OCI-LY1 (cell line): ENCODE results near the gene TMEM131.

Experiments used
- H2AFZ ChIP-seq: fragments of 200-600 bp; sonication (generic), shearing (Covaris generic); 2 replicates; pipeline ENCODE4 v1.6.0; 2014; ENCODE audit warnings: antibody characterized with exemption, mild to moderate bottlenecking, low read length
- H3F3A ChIP-seq: fragments of 200-600 bp; sonication (generic), shearing (Covaris generic); 2 replicates; pipeline ENCODE4 v1.6.0; 2014; ENCODE audit warnings: mild to moderate bottlenecking, antibody characterized with exemption, low read length, moderate library complexity; ENCODE audit not compliant: insufficient read depth
- H3K27ac ChIP-seq: fragments of 200-600 bp; sonication (generic); 2 replicates; pipeline ENCODE4 v1.5.1; 2014; ENCODE audit warnings: low read length, mixed run types, mild to moderate bottlenecking, low read depth; ENCODE audit not compliant: poor library complexity, severe bottlenecking
- H3K27me3 ChIP-seq: fragments of 200-600 bp; sonication (generic); 2 replicates; pipeline ENCODE4 v1.6.0; 2014; ENCODE audit warnings: antibody characterized with exemption, mild to moderate bottlenecking, low read length, moderate library complexity; ENCODE audit not compliant: insufficient read depth
- H3K36me3 ChIP-seq: fragments of 200-600 bp; sonication (generic); 2 replicates; pipeline ENCODE4 v1.6.1; 2014; ENCODE audit warnings: mild to moderate bottlenecking, antibody characterized with exemption, low read length, moderate library complexity, mixed read lengths; ENCODE audit not compliant: insufficient read depth
- H3K4me1 ChIP-seq: fragments of 200-600 bp; sonication (generic); 2 replicates; pipeline ENCODE4 v1.5.1; 2014; ENCODE audit warnings: mild to moderate bottlenecking, low read length, moderate library complexity; ENCODE audit not compliant: insufficient read depth, severe bottlenecking
- H3K4me2 ChIP-seq: fragments of 200-600 bp; sonication (generic), shearing (Covaris generic); 2 replicates; pipeline ENCODE4 v1.6.1; 2014; ENCODE audit warnings: low read length
- H3K4me3 ChIP-seq: fragments of 200-600 bp; sonication (generic); 2 replicates; pipeline ENCODE4 v1.5.1; 2014; ENCODE audit warnings: low read length, low read depth, mild to moderate bottlenecking, mixed read lengths; ENCODE audit not compliant: poor library complexity, severe bottlenecking
- H3K79me2 ChIP-seq: fragments of 200-600 bp; shearing (Covaris generic); 2 replicates; pipeline ENCODE4 v1.6.1; 2016; ENCODE audit warnings: mixed run types, low read length, mixed read lengths; ENCODE audit not compliant: insufficient read depth
- H3K9ac ChIP-seq: fragments of 200-600 bp; sonication (generic), shearing (Covaris generic); 2 replicates; pipeline ENCODE4 v1.6.1; 2014; ENCODE audit warnings: mild to moderate bottlenecking, low read length, mixed read lengths
- H3K9me2 ChIP-seq: fragments of 200-600 bp; sonication (generic), shearing (Covaris generic); 2 replicates; pipeline ENCODE4 v1.6.1; 2014; ENCODE audit warnings: low read depth, mild to moderate bottlenecking, low read length, mixed read lengths
- H3K9me3 ChIP-seq: fragments of 200-600 bp; shearing (Covaris generic); 2 replicates; pipeline ENCODE4 v1.6.1; 2014; ENCODE audit warnings: low read length, mixed read lengths
- H4K20me1 ChIP-seq: fragments of 200-600 bp; sonication (generic), shearing (Covaris generic); 2 replicates; pipeline ENCODE4 v1.6.0; 2016; ENCODE audit warnings: mild to moderate bottlenecking, low read length; ENCODE audit not compliant: insufficient read depth
- CTCF ChIP-seq: fragments of 200-600 bp; sonication (generic), shearing (Covaris generic); IDR thresholded peaks from 2 replicates; pipeline ENCODE4 v1.5.1; 2017; ENCODE audit warnings: mild to moderate bottlenecking, antibody characterized with exemption, low read length, moderate library complexity, mixed read lengths
- EZH2 ChIP-seq: fragments of 200-600 bp; sonication (generic), shearing (Covaris generic); IDR thresholded peaks from 2 replicates; pipeline ENCODE4 v1.8.0; 2017; ENCODE audit warnings: borderline replicate concordance, mixed run types, mild to moderate bottlenecking, antibody characterized with exemption, low read length, moderate library complexity, mixed read lengths

The TMEM131 gene

DNA sequence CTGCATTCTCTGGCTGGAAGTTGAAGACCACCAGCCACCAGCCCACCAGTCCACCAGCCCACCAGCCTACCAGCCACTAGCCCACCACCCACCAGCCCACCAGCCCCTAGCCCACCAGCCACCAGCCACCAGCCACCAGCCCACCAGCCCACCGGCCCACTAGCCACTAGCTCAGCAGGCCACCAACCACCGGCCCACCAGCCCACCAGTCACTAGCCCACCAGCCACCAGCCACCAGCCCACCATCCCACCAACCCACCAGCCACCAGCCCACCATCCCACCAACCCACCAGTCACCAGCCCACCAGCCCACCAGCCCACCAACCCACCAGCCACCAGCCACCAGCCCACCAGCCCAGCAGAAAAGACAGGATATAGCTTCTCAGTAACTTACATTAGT lies 18.6 kb upstream of the TMEM131 start:
- Histone ChIP-seq H3K27ac (peak overlapping the region; percentile 88), H4K20me1 (no peaks in the 10 kb centered on the region)

GRCh38 chr2:98013407-98014042 lies 17.8 kb upstream of the TMEM131 start:
- peak overlapping the region; percentile 57 for H3K4me2 ChIP-seq
- H3K9ac ChIP-seq = peak overlapping the region; percentile 35; the same call in 1 of the 2 replicates

More for the DNA sequence above, 18.6 kb upstream of the TMEM131 start:
- Histone ChIP-seq H3K9me3 (no peaks in the 10 kb centered on the region), H3K9ac (no peak overlapping the region), H3K4me2 (no peak overlapping the region), H3K79me2 (no peaks in the 10 kb centered on the region), H3K4me1 (peaks cover 74% of the 10 kb centered on the region), H3K27me3 (no peaks in the 10 kb centered on the region), H3K9me2 (no peaks in the 10 kb centered on the region), H3K4me3 (no peak overlapping the region), H2AFZ (no peak overlapping the region), H3K36me3 (no peaks in the 10 kb centered on the region), H3F3A (0 out of 2 replicates have a peak, but pooled peaks cover 3% of the 10 kb centered on the region)
- TF ChIP-seq CTCF (no peak), EZH2 (no peak)

GRCh38 chr2:98012561-98012991 lies 16.8 kb upstream of the TMEM131 start:
- Histone ChIP-seq H2AFZ (no peak overlapping the region), H3K9me2 (no peaks in the 10 kb centered on the region), H3K79me2 (no peaks in the 10 kb centered on the region), H3K27me3 (no peaks in the 10 kb centered on the region), H3K4me2 (peak overlapping the region; percentile 55), H3K9ac (no peak overlapping the region), H4K20me1 (no peaks in the 10 kb centered on the region), H3K4me1 (peaks cover 83% of the 10 kb centered on the region), H3F3A (0 out of 2 replicates have a peak, but pooled peaks cover 3% of the 10 kb centered on the region), H3K9me3 (no peaks in the 10 kb centered on the region), H3K27ac (peak overlapping the region; percentile 88), H3K4me3 (peak overlapping the region; percentile 16), H3K36me3 (no peaks in the 10 kb centered on the region)
- no peak for TF ChIP-seq EZH2
- no peak for TF ChIP-seq CTCF

More at GRCh38 chr2:98013407-98014042, 17.8 kb upstream of the TMEM131 start:
- H3K27me3 ChIP-seq = no peaks in the 10 kb centered on the region
- peak overlapping the region; percentile 88 for H3K27ac ChIP-seq
- H3F3A ChIP-seq = 0 out of 2 replicates have a peak, but pooled peaks cover 3% of the 10 kb centered on the region
- H4K20me1 ChIP-seq = no peaks in the 10 kb centered on the region
- H3K9me2 ChIP-seq = no peaks in the 10 kb centered on the region
- H3K4me1 ChIP-seq = peaks cover 82% of the 10 kb centered on the region
- no peaks in the 10 kb centered on the region for H3K9me3 ChIP-seq
- peak overlapping the region; percentile 23 for H3K4me3 ChIP-seq
- H3K79me2 ChIP-seq = no peaks in the 10 kb centered on the region
- no peak for TF ChIP-seq EZH2
- TF ChIP-seq CTCF = no peak
- H3K36me3 ChIP-seq = no peaks in the 10 kb centered on the region
- H2AFZ ChIP-seq = peak overlapping the region; percentile 60; the same call in 1 of the 2 replicates
